Measurements from ENCODE around the gene SPRR2F. TPM values are rescaled to one million over a fixed set of nuclear protein-coding genes. Genes with fewer than 3 reads are reported as not detected.

SPRR2F gene
- total and polyA plus RNA-seq, 9 of the 15 experiments (the other 6 are each of a cell fraction or from before 2014, with no cell fraction given), result 0.22 to 2.0 (median 0.41) TPM; not detected in 4

- Histone ChIP-seq H3K79me2 (ENCODE audit: control insufficient read depth, insufficient read depth, low read length) (no peaks in the 10 kb centered on the region), H3K4me1 (replicated peaks in 1 of 2; ENCODE audit: control insufficient read depth in 2 of 2, insufficient read depth in 2 of 2, low read length in 2 of 2) (no peaks in the 10 kb centered on the region; a peak in 1 of 5 replicates), H3K9me3 (replicated peaks; ENCODE audit: control insufficient read depth, insufficient read depth, low read depth, low read length) (no peaks in the 10 kb centered on the region), H3K9ac (ENCODE audit: insufficient read depth in 1 of 2, low read depth in 2 of 2, low read length in 2 of 2) (no peak overlapping the region), H3K4me3 (no peak overlapping the region), H3K27ac (ENCODE audit: extremely low read depth, low read depth, low read length) (no peak overlapping the region), H2AFZ (ENCODE audit: low read depth, low read length) (no peak overlapping the region), H3K36me3 (ENCODE audit: control insufficient read depth, insufficient read depth, low read length) (no peaks in the 10 kb centered on the region), H3K4me2 (ENCODE audit: insufficient read depth, low read length) (no peak overlapping the region), H3K9me1 (ENCODE audit: control insufficient read depth, insufficient read depth, low read length) (no peaks in the 10 kb centered on the region), H3K27me3 (ENCODE audit: control insufficient read depth in 2 of 2, insufficient read depth in 2 of 2, low read length in 2 of 2) (no peaks in the 10 kb centered on the region), H4K20me1 (replicated peaks; ENCODE audit: control insufficient read depth, insufficient read depth, low read length) (no peaks in the 10 kb centered on the region)
- in situ Hi-C loops (cut with MboI), result no loop called here
- DNase-seq (ENCODE audit: extremely low read depth in 1 of 4, low spot score in 3 of 4) (no peak), ATAC-seq (no peak), FAIRE-seq (no peak)
- ChIA-PET POLR2A (interaction anchor here (0.6 kb wide), 1 partner anchor 9 kb away, joined by 3 read pairs; no protein-coding TSS in a partner anchor), CTCF (ENCODE audit: low intra/inter-chr PET ratio) (no interaction called here)
- no TSS peak for BruUV-seq (replicated peaks)
- intact Hi-C loops (cut with micrococcal nuclease), result no loop called here
- peak; percentile 71; the same call in 1 of the 2 replicates for TF ChIP-seq SPI1 (IDR thresholded peaks at IDR 0.05; ENCODE audit: borderline replicate concordance, low read depth, low read length)
- no peak for TF ChIP-seq ZNF830 (CRISPR knock-in tag; IDR thresholded peaks at IDR 0.05)
These were observed 17.6 kb downstream of the SPRR2F start for GRCh38 chr1:153095764-153096163.

GRCh38 chr1:153094426-153094825 is 18.9 kb downstream of the SPRR2F start, which contains the start of gene SPRR2E:
SPRR2E (minus strand) TSS chr1:153094526; CDS start chr1:153093751, 775 bp downstream.
- DNase-seq (ENCODE audit: extremely low read depth in 1 of 4, low spot score in 3 of 4), result no peak
- no peak for ATAC-seq
- Histone ChIP-seq H3K9me3 (replicated peaks; ENCODE audit: control insufficient read depth, insufficient read depth, low read depth, low read length) (no peaks in the 10 kb centered on the region), H3K9me1 (ENCODE audit: control insufficient read depth, insufficient read depth, low read length) (no peaks in the 10 kb centered on the region), H3K4me3 (no peak within 1 kb of the TSS), H3K27me3 (ENCODE audit: control insufficient read depth in 2 of 2, insufficient read depth in 2 of 2, low read length in 2 of 2) (no peaks in the 10 kb centered on the region), H3K79me2 (ENCODE audit: control insufficient read depth, insufficient read depth, low read length) (no peaks in the 10 kb centered on the region), H3K27ac (ENCODE audit: extremely low read depth, low read depth, low read length) (no peak within 1 kb of the TSS), H3K9ac (ENCODE audit: insufficient read depth in 1 of 2, low read depth in 2 of 2, low read length in 2 of 2) (no peak within 1 kb of the TSS), H3K4me1 (replicated peaks in 1 of 2; ENCODE audit: control insufficient read depth in 2 of 2, insufficient read depth in 2 of 2, low read length in 2 of 2) (no peaks in the 10 kb centered on the region; a peak in 1 of 5 replicates), H2AFZ (ENCODE audit: low read depth, low read length) (no peak within 1 kb of the TSS), H3K4me2 (ENCODE audit: insufficient read depth, low read length) (no peak within 1 kb of the TSS), H3K36me3 (ENCODE audit: control insufficient read depth, insufficient read depth, low read length) (no peaks in the 10 kb centered on the region), H4K20me1 (replicated peaks; ENCODE audit: control insufficient read depth, insufficient read depth, low read length) (no peaks in the 10 kb centered on the region)
- POLR2A ChIA-PET, result no interaction called here
- CTCF ChIA-PET (ENCODE audit: low intra/inter-chr PET ratio), result no interaction called here
- in situ Hi-C loops (cut with MboI) (no loop called here), intact Hi-C loops (cut with micrococcal nuclease) (no loop called here)
- TF ChIP-seq TRIM28 (IDR thresholded peaks at IDR 0.05) (no peak), LCOR (CRISPR knock-in tag; IDR thresholded peaks at IDR 0.05) (no peak), TGIF2 (CRISPR knock-in tag; IDR thresholded peaks at IDR 0.05) (no peak), ZNF282 (CRISPR knock-in tag; IDR thresholded peaks at IDR 0.05) (no peak), PHB2 (IDR thresholded peaks at IDR 0.05; ENCODE audit: low read depth) (no peak)
- BruUV-seq (replicated peaks), result no TSS peak
- FAIRE-seq, result no peak

Measured in K562 (cell line).